ENCODE measurements around the gene PTPRD.

Gene PTPRD

GRCh38 chr9:9893837-9894236 is 719.0 kb downstream of the PTPRD start:
- DNase-seq (ENCODE audit: low read depth, low spot score), result no peak

GRCh38 chr9:9892217-9892616 is 720.6 kb downstream of the PTPRD start:
- no peak for DNase-seq (ENCODE audit: low read depth, low spot score)

- no peak for DNase-seq (ENCODE audit: low read depth, low spot score)
Measured at GRCh38 chr9:9881692-9882091, 731.1 kb downstream of the PTPRD start.

DNA sequence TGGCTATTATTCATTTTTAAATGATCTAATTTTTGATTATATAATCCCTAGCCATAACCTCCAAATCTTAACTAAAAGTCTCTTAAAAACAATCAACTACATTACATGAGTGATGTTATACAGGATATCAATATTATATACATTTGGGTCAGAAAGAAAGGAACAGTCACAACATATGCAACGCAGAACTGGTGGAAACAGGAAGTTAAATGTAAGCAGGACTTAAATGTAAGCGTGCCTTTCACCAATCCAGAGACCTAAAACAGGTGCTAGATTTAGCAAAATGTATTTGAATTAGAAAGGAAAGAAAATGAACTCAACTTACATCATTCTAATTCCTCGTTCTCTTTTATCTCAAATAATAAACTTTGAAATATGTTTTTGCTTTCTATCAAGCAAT is 738.5 kb downstream of the PTPRD start:
- no peak for DNase-seq (ENCODE audit: low read depth, low spot score)

DNA sequence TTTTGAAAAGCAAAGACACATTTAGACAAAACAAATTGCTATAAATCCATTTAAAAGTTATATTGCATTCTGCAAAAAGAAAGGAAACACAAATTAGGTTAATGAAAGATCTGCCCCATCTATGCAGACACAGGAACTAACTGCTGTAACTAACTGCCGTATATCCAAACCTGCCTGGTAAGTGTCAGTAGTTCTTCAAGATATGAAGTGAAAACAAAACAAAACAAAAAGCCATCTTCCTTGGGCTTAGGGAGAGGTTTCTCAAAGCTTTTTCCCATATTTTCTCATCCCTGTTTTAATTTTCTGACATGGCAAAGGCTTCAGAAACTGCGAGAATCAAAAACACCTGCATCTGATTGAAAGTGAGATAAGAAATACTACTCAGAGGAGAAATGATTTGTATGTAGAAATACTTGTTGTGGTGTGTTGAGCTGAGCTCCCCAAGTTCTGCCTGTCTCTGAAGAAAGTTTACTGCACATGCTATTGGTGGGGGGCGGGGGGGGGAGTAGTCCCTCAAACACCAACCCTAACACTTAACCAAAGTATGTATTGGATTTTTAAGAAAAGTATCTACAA is 750.5 kb downstream of the PTPRD start:
- DNase-seq (ENCODE audit: low read depth, low spot score), result no peak

DNA sequence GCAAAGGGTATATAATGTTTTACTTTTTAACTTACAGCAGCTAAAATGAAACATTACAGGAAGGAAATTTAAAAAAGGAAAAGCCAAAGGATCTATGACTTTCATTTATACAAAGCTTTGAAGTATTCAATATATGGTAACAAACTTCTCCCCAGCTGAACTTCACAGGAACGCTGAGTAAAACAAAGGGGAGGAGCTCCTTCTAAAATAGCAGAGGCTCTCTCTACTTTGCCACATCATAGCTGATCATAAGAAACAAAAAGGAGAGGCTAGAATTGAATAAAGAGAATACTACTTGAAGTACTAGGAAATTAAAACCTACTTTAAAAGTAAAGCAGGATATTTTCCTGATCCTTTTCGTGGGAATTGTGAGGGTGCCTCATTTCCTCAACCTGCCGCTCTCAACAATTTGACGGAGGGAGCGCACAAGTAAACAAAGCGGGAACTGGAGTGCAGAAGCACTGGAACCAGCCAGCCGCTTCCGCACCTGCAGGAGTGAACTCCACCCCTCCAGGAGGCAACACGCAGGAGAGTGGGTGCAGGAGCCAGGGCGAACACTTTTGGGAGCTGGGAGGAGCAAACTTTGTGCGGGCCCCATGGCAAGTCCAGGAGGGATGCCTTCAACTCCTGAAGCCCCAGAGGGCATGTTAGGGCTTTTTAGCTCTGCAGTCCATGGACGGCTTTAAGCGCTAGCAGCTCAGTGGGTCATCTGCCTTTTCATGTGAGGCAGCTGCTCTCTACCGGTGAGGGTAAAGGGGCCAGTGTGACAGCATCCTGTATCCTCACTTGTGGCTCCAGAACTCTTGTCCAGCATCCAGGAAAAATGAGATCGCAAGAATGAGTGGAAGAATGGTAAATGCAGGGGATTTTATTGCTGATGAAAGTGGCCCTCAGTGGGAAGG is 757.4 kb downstream of the PTPRD start:
- no peak for DNase-seq (ENCODE audit: low read depth, low spot score)

DNA sequence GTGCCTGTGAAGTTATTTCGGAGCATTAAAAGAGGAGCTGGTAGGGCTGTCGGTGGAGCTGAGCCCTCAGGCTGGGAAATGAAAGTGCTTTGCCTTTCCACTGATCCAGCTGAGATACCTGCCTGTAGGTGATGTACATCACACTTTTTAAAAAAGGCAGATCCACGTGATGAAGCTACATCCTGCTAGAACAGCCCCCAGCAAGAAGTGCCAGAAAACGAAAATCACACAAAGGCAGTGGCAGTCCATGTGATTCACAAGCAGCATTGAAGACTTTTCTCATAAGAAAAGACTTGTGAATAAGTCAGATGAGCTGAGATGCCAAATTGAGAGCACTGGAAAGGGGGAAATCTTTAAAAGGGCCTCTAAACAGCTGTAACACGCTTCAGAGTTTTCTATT is 765.1 kb downstream of the PTPRD start:
- no peak for DNase-seq (ENCODE audit: low read depth, low spot score)

DNA sequence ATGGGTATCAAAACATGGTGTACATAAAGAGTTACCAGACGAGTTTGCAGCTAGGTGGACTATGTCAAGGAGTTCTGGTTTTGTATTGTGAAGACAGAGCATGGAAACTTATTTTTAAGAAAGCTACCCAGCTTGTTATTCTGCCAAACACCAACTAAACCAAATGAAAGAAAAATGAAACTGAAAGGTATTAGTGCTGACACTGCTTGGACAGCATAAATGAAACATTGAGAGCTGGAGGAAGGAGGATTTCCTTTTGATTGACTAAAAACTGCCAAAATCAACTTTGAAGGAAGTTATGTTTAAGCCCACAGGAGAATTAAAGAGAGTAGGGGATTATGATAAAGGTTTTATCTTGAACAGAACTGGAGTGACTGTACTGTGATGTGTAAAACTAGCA is 766.2 kb downstream of the PTPRD start:
- DNase-seq (ENCODE audit: low read depth, low spot score), result no peak

DNA sequence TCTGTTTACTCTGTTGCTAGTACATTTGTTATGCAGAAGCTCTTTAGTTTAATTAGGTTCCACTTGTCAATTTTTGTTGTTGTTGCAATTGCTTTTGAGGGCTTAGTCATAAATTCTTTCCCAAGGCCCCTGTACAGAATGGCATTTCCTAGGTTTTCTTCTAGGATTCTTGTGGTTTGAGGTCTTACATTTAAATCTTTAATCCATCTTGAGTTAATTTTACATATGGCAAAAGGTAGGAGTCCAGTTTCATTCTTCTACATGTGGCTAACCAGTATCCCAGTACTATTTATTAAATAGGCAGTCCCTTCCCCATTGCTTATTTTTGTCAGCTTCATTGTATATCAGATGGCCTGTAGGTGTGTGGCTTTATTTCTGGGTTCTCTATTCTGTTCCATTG is 792.4 kb downstream of the PTPRD start:
- DNase-seq (ENCODE audit: low read depth, low spot score), result no peak

DNA sequence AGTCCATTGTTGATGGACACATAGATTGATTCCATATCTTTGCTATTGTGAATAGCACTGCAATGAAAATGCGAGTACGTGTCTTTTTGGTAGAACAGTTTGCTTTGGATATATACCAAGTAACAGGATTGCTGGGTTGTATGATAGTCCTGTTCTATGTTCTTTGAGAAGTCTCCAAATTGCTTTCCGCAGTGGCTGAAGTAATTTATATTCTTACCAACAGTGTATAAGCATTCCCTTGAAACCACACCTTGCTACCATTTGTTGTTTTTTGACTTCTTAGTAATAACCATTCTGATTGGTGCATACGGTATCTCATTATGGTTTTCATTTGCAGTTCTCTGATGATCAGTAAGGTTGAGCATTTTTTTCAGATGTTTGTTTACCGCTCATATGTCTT is 792.9 kb downstream of the PTPRD start:
- DNase-seq (ENCODE audit: low read depth, low spot score), result no peak

DNA sequence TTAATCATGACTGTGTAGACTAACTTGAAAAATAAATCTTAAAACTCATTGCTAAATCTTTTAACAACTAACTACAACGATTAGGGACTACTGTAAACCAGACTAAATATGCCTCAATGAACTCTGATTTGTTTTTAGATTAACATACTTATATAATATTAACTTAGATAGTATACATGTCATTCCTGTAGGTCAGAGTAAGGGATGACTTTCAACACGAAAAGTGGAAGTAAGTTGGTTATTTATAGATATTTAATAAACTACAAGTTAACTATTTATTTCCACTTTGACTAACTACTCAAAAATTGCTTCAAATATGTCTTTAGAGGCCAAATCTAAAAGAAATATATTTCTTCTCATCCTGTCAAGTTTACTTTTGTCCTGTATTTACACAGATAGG is 795.6 kb downstream of the PTPRD start:
- no peak for DNase-seq (ENCODE audit: low read depth, low spot score)

DNA sequence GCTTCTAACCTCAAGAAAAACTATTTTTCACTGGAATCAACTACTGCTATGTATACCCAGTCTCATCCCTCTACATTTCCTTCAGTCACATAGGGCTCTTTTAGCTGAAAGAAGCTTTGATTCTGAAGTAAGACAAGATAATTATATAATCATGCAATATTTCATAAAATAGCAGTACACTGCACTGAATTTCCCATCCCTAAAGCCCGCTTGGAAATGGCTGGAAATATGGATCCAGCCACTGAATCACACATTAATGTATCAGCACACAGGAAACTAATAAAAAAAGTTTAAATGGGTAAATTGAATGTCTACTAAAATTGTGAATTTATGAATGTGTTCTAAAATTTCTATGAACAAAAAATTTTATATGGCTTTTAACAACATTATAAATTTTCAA is 808.7 kb downstream of the PTPRD start:
- no peak for DNase-seq (ENCODE audit: low read depth, low spot score)

DNA sequence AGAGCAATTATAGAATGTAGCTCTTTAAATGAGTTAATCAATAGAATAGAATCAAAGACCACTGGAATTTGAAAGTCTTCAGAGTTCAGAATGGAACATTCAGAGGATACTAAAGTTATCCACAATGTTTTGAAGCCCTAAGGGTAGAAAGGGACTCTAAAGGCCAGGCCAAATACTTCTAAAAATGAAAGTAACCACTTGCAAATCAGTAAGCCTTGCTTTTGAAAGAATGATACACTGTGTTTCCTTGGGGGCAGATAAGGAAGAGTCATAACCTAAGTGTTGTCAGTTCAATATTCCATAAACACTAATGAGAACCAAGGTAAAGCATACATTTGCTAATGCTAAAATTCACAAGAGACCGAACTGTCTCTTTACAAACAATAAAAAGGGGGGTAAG is 813.5 kb downstream of the PTPRD start:
- no peak for DNase-seq (ENCODE audit: low read depth, low spot score)

DNA sequence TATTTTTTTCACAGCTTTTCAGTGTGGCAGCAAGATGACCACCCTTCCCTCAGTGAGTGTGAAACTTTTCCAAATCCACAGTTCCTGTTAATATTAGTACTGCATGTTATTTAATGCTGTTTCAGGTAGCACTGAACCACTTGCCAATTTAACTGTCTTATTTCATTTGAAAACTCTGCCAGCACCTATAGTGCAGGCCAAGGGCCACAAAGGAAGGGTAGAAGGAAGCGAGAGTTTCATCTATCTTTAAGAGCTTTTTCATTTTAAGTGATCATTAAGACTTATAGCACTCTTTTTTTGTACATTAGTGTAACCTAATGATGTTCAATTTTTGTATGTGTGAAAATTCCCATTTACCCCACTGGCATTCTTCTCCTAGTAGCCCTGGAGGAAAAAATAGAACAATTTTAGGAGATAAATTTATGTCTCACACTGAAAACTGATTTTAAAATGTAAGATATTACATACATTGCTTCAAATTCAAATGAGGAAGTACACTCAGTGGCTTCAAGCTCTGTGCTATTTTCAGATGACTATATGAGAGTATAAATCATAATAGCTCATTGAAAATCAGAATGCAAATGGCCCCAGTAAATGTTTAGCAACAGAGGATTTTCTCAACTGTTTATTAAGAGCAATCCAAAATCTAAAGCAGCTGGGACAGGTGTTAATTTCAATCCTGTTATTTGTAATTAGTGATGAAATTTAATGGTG is 820.5 kb downstream of the PTPRD start:
- no peak for DNase-seq (ENCODE audit: low read depth, low spot score)

GRCh38 chr9:9791611-9792010 is 821.2 kb downstream of the PTPRD start:
- no peak for DNase-seq (ENCODE audit: low read depth, low spot score)

DNA sequence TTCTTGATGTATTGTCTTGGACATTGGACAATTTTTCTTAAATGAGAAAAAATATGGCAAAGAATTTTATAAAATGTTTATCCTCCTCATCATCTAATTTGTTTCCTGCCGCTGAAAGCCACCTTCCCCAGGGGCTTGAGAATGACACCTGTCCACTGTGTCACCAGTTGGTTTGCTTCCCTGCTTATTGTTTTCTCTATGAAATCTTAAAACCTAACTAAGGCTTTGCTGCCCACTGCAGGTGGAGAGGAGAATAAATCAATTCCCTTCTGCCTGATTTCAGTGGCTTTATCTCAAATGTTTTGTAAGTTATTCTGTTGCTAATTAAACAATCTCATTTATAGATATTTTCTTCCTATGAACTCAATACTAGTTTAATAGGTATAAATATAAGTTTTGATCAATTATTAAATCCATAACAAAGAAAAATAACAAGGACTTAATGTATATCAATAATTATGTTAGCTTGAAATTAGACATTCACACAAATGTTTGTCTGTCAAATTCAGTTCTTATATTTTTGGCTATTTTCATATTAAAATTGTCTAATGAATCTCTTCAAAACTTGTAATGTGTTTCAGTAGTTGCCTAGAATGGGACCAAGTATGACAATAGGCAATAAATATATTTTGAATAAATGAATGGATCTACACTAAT is 822.5 kb downstream of the PTPRD start:
- peak; percentile 12 for DNase-seq (ENCODE audit: low read depth, low spot score)

DNA sequence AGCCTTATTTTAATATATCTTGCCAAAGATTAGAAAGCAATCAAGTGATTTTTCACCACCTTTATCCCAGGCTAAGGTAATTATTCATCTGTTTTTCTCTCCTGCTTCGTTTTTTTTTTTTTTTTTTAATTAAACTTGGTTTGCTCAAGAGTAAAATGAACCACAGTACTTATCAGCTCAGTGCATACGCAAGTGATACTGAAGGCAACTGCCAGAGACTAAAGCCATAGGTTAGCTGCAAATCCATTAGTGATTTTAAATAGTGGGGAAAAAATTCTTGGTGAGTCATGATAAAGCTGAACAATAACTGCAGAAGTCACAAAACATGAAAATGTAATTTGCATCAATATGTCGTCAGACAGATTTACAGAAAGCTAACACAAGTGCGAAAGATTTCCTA is 829.1 kb downstream of the PTPRD start:
- no peak for DNase-seq (ENCODE audit: low read depth, low spot score)

GRCh38 chr9:9783211-9783610 is 829.6 kb downstream of the PTPRD start:
- DNase-seq (ENCODE audit: low read depth, low spot score), result no peak

- DNase-seq (ENCODE audit: low read depth, low spot score), result no peak
Measured at GRCh38 chr9:9778293-9778692, 834.5 kb downstream of the PTPRD start.

DNA sequence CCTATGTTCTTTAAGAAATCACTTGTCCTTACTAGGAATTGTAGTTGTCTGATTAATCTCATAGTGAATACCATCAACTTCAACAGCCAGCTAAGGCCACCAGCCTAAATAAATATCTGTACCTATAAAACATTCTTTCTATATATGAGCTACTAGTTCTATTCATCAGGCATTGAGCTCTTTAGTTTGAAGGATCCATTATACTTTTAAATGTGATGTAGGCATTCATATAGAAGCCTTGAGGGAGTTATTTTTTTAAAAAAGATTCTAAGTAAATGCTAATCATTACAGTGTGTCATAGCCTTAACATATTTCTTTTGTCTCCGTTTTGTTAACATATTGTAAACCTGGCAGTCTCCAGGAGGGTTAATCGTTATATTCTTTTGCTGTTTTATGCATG is 838.3 kb downstream of the PTPRD start:
- no peak for DNase-seq (ENCODE audit: low read depth, low spot score)

- no peak for DNase-seq (ENCODE audit: low read depth, low spot score)
Measured at GRCh38 chr9:9771314-9771713, 841.5 kb downstream of the PTPRD start.

- DNase-seq (ENCODE audit: low read depth, low spot score), result no peak
Measured at GRCh38 chr9:9764821-9765220, 848.0 kb downstream of the PTPRD start.
